WTC11 (cell line): Measurements from ENCODE around the gene TLCD3B. TPM values are rescaled to one million over a fixed set of nuclear protein-coding genes. Genes with fewer than 3 reads are reported as not detected.

Experiments
- ATAC-seq: fragments of 200-7000 bp; cut with Tn5 transposase; 2 replicates; pipeline ENCODE4 v1.10.0; 2021; ENCODE audit warnings: mild to moderate bottlenecking, moderate library complexity
- CTCF ChIA-PET: fragments of 300-600 bp; sonication (Branson Sonifier 250); formaldehyde crosslinking; loops from one replicate; lab custom pipeline; 2021; ENCODE audit warnings: antibody characterized with exemption; lab: Charles Lee
- POLR2A ChIA-PET: fragments of 350-600 bp; sonication (Branson Sonifier 250); formaldehyde crosslinking; loops from one replicate; lab custom pipeline; 2021; ENCODE audit warnings: antibody characterized with exemption; lab: Charles Lee
- DNase-seq: peaks from one replicate; pipeline ENCODE4 v3.0.0; 2021; ENCODE audit warnings: low spot score
- H3K27ac Mint-ChIP-seq: 2 replicates; pipeline ENCODE4 v1.8.0; 2021; ENCODE audit warnings: mixed read lengths
- H3K27me3 Mint-ChIP-seq: 2 replicates; pipeline ENCODE4 v1.8.0; 2021; ENCODE audit warnings: low read depth, mild to moderate bottlenecking, moderate library complexity, mixed read lengths
- H3K36me3 Mint-ChIP-seq: 2 replicates; pipeline ENCODE4 v1.8.0; 2021; ENCODE audit warnings: mixed read lengths
- H3K4me1 Mint-ChIP-seq: 2 replicates; pipeline ENCODE4 v1.8.0; 2022; ENCODE audit warnings: mixed read lengths
- H3K4me3 Mint-ChIP-seq: 2 replicates; pipeline ENCODE4 v1.8.0; 2021; ENCODE audit warnings: mild to moderate bottlenecking, moderate library complexity, mixed read lengths
- H3K9me3 Mint-ChIP-seq: 2 replicates; pipeline ENCODE4 v1.8.0; 2021; ENCODE audit warnings: mixed read lengths
- AR ChIP-seq: fragments of 250-450 bp; sonication (Bioruptor Pico); IDR thresholded peaks from 2 replicates; pipeline ENCODE4 v1.9.0; 2021; ENCODE audit warnings: mild to moderate bottlenecking
- ATF1 ChIP-seq: sonication (generic); formaldehyde crosslinking; IDR thresholded peaks from 2 replicates; pipeline ENCODE4 v1.8.1; 2023; ENCODE audit warnings: mild to moderate bottlenecking, moderate library complexity, missing genetic modification reagents
- E2F5 ChIP-seq: sonication (generic); formaldehyde crosslinking; IDR thresholded peaks from 2 replicates; pipeline ENCODE4 v1.8.1; 2022; ENCODE audit warnings: mild to moderate bottlenecking, moderate library complexity, missing genetic modification reagents
- FOXK1 ChIP-seq: sonication (generic); formaldehyde crosslinking; IDR thresholded peaks from 2 replicates; pipeline ENCODE4 v1.8.0; 2022; ENCODE audit warnings: mild to moderate bottlenecking, moderate library complexity, missing genetic modification reagents
- GABPB1 ChIP-seq: sonication (generic); formaldehyde crosslinking; IDR thresholded peaks from 2 replicates; pipeline ENCODE4 v1.8.1; 2023; ENCODE audit warnings: mild to moderate bottlenecking, missing genetic modification reagents
- NFYB ChIP-seq: sonication (generic); formaldehyde crosslinking; conservative IDR thresholded peaks from 2 replicates; pipeline ENCODE4 v1.8.0; 2022; ENCODE audit warnings: low read depth, missing genetic modification reagents
- NR2C2 ChIP-seq: sonication (generic); formaldehyde crosslinking; IDR thresholded peaks from 2 replicates; pipeline ENCODE4 v1.8.0; 2022; ENCODE audit warnings: mild to moderate bottlenecking, missing genetic modification reagents
- NR3C1 ChIP-seq: sonication (generic); formaldehyde crosslinking; conservative IDR thresholded peaks from 2 replicates; pipeline ENCODE4 v1.8.1; 2023; ENCODE audit warnings: low read depth, mild to moderate bottlenecking, missing genetic modification reagents
- SMAD4 ChIP-seq: sonication (generic); formaldehyde crosslinking; IDR thresholded peaks from 2 replicates; pipeline ENCODE4 v1.8.0; 2022; ENCODE audit warnings: mild to moderate bottlenecking, missing genetic modification reagents
- SOX15 ChIP-seq: fragments of 250-450 bp; sonication (Bioruptor Pico); IDR thresholded peaks from 2 replicates; pipeline ENCODE4 v1.9.0; 2021; ENCODE audit warnings: mild to moderate bottlenecking
- TCF7 ChIP-seq: sonication (generic); formaldehyde crosslinking; IDR thresholded peaks from 2 replicates; pipeline ENCODE4 v1.8.0; 2022; ENCODE audit warnings: mild to moderate bottlenecking, low read depth, missing genetic modification reagents, moderate library complexity
- ZNF121 ChIP-seq: sonication (generic); formaldehyde crosslinking; IDR thresholded peaks from 2 replicates; pipeline ENCODE4 v1.8.0; 2023; ENCODE audit warnings: missing genetic modification reagents
- ZNF423 ChIP-seq: fragments of 250-450 bp; sonication (Bioruptor Pico); IDR thresholded peaks from 2 replicates; pipeline ENCODE4 v2.1.2; 2022; ENCODE audit warnings: mild to moderate bottlenecking, moderate library complexity
- total RNA-seq: library from RNA; stranded (reverse); gene quantifications from 3 replicates; pipeline ENCODE4 v1.2.3, GENCODE V29; 2021
- TF ChIP-seq, protein P1 (sequence below): fragments of 200-600 bp; IDR thresholded peaks from 2 replicates; pipeline ENCODE4 v1.8.0; 2022; ENCODE audit warnings: antibody characterized with exemption
- TF ChIP-seq, protein P2 (sequence below): sonication (generic); formaldehyde crosslinking; conservative IDR thresholded peaks from 2 replicates; pipeline ENCODE4 v1.8.1; 2022; ENCODE audit warnings: mild to moderate bottlenecking, missing genetic modification reagents

TLCD3B gene
- total RNA-seq, 1 experiment from 2014 or later = 28.1 TPM

DNA sequence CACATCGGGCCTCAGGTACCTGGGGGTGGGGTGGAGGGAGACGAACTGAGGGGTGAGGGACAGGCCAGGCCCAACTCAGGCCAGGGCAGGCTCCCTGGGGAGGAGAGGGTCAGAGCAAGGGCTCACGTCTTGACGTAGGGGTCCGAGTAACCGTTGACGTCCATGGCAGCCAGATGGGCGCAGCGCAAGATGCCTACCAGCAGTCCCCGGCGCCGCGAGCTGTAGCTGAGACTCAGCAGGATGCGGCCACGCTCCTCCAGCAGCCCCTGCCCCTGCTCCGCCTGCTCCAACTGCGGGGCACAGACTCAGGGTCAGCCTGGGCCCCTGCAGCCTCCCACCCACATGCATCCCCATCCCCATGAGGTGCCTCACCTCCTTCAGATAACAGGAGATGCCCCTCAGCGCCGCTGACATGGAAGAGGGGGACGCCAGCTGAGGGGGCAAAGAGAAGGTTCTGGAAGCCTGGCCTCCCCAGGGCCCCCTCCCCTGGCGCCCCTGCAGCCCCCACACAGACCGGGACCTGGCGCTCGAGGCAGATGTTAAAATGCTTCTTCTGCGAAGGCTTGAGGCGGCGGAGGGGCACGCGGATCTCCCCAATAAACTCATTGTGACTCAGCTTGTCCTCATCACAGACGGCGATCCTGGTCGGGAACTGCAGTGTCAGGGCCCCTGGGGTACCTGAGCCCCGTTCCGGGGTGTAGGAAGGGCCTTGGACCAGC is 24.3 kb downstream of the TLCD3B start:
- Mint-ChIP-seq H3K4me3 (no peak overlapping the region), H3K36me3 (peaks cover 8% of the 10 kb centered on the region), H3K4me1 (peaks cover 16% of the 10 kb centered on the region), H3K27ac (peak overlapping the region; percentile 70; the same call in 1 of the 2 replicates), H3K27me3 (peaks cover 15% of the 10 kb centered on the region), H3K9me3 (no peaks in the 10 kb centered on the region)
- ATAC-seq = no peak
- ChIA-PET POLR2A (no interaction called here), CTCF (interaction anchor here (0.6 to 1.5 kb wide), 5 partner anchors 25 to 217 kb away, joined by 3 to 10 read pairs (median 5); partner anchors contain the start of gene KIF22)
- no peak for DNase-seq
- TF ChIP-seq SOX15 (no peak), ZNF121 (no peak), ATF1 (no peak), FOXK1 (no peak)

GRCh38 chr16:30006095-30006473 is 25.0 kb downstream of the TLCD3B start:
- no peak for TF ChIP-seq AR
- TF ChIP-seq GABPB1 (CRISPR knock-in tag) = no peak
- TF ChIP-seq NR2C2 (CRISPR knock-in tag) = no peak
- Mint-ChIP-seq H3K27ac (no peak overlapping the region), H3K4me3 (no peak overlapping the region), H3K36me3 (peaks cover 9% of the 10 kb centered on the region), H3K4me1 (peaks cover 15% of the 10 kb centered on the region), H3K27me3 (peaks cover 11% of the 10 kb centered on the region), H3K9me3 (no peaks in the 10 kb centered on the region)
- ATAC-seq = no peak
- POLR2A ChIA-PET = no interaction called here
- CTCF ChIA-PET = interaction anchor here (0.6 to 2.4 kb wide), 15 partner anchors 8 to 315 kb away, joined by 3 to 24 read pairs (median 4); partner anchors contain the start of genes KIF22, PAGR1, TAOK2 and TLCD3B
- no peak for DNase-seq

DNA sequence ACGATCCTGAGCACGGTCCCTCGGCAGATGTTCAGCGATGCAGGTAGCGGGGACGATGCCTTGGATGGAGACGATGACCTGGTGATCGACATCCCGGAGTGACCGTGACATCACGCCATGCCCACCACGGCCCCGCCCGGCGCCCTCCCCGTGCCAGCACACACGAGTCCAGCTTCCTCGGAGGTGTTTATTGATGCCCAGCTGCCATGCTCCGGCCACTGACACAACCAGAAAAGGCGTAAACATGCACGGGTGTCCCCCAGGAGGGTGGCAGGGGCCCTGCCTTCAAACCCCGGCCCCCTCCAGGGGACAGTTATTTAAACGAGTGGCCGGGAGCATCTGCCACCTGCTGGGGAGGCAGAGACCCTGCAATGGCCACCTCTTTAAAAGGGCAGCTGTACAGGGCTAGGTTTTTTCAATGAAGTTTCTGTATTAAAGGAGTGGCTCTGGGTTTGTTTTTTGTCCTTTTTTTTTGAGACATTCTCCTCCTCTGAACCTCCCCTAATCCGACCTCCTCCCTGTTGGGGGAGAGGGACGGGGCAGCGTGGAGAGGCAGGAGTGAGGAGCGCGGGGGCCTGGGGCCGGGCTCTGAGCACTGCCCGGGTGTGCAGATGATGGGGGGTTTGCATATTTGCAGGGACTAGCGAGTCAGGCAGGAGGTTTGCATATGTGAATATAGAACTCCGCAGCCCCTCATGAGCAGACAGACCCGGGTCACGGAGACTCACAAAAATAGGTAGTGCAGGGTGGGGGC is 25.6 kb downstream of the TLCD3B start:
- CTCF ChIA-PET = interaction anchor here (0.6 to 2.4 kb wide), 16 partner anchors 8 to 314 kb away, joined by 3 to 24 read pairs (median 4); partner anchors contain the start of genes KIF22, PAGR1, TAOK2 and TLCD3B
- TF ChIP-seq, protein P1, sequence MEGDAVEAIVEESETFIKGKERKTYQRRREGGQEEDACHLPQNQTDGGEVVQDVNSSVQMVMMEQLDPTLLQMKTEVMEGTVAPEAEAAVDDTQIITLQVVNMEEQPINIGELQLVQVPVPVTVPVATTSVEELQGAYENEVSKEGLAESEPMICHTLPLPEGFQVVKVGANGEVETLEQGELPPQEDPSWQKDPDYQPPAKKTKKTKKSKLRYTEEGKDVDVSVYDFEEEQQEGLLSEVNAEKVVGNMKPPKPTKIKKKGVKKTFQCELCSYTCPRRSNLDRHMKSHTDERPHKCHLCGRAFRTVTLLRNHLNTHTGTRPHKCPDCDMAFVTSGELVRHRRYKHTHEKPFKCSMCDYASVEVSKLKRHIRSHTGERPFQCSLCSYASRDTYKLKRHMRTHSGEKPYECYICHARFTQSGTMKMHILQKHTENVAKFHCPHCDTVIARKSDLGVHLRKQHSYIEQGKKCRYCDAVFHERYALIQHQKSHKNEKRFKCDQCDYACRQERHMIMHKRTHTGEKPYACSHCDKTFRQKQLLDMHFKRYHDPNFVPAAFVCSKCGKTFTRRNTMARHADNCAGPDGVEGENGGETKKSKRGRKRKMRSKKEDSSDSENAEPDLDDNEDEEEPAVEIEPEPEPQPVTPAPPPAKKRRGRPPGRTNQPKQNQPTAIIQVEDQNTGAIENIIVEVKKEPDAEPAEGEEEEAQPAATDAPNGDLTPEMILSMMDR = peak; percentile 50; the same call in 1 of the 2 replicates
- TF ChIP-seq TCF7 (CRISPR knock-in tag) = no peak
- no peak overlapping the region for H3K27ac Mint-ChIP-seq
- no peak overlapping the region for H3K4me3 Mint-ChIP-seq
- no peak for DNase-seq
- POLR2A ChIA-PET = no interaction called here
- no peaks in the 10 kb centered on the region for H3K9me3 Mint-ChIP-seq
- H3K27me3 Mint-ChIP-seq = peaks cover 10% of the 10 kb centered on the region
- H3K4me1 Mint-ChIP-seq = peaks cover 16% of the 10 kb centered on the region
- ATAC-seq = peak; percentile 14
- peaks cover 9% of the 10 kb centered on the region for H3K36me3 Mint-ChIP-seq

- CTCF ChIA-PET = interaction anchor here (0.8 to 2.4 kb wide), 6 partner anchors 27 to 105 kb away, joined by 3 to 24 read pairs (median 5); partner anchors contain the start of genes ASPHD1, SEZ6L2, TAOK2 and TLCD3B
- TF ChIP-seq NR3C1 (CRISPR knock-in tag) (no peak), SMAD4 (no peak), NFYB (CRISPR knock-in tag) (no peak), AR (no peak), ZNF423 (CRISPR knock-in tag) (no peak), E2F5 (CRISPR knock-in tag) (no peak)
- TF ChIP-seq, protein P2, sequence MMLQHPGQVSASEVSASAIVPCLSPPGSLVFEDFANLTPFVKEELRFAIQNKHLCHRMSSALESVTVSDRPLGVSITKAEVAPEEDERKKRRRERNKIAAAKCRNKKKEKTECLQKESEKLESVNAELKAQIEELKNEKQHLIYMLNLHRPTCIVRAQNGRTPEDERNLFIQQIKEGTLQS (CRISPR knock-in tag) = no peak
These were observed 26.2 kb downstream of the TLCD3B start for GRCh38 chr16:30004811-30005242.

More at GRCh38 chr16:30004811-30005242, 26.2 kb downstream of the TLCD3B start:
- Mint-ChIP-seq H3K4me3 (no peak overlapping the region), H3K36me3 (peaks cover 9% of the 10 kb centered on the region), H3K27me3 (peaks cover 4% of the 10 kb centered on the region; the same call in 1 of the 2 replicates), H3K27ac (no peak overlapping the region), H3K9me3 (no peaks in the 10 kb centered on the region), H3K4me1 (peaks cover 18% of the 10 kb centered on the region)
- DNase-seq (no peak), ATAC-seq (no peak)
- POLR2A ChIA-PET = no interaction called here
